AG09309 (cell line): ENCODE results near the gene PSD4.

ENCODE experiments used
- DNase-seq: peaks from one replicate; pipeline ENCODE4 v3.0.0-alpha.2; 2010; ENCODE audit warnings: low read depth
- H3K4me3 ChIP-seq: 2 replicates; pipeline ENCODE4 v1.5.1; 2011; ENCODE audit warnings: mild to moderate bottlenecking, low read depth, low read length, moderate library complexity; ENCODE audit not compliant: control insufficient read depth
- CTCF ChIP-seq: IDR thresholded peaks from 2 replicates; pipeline ENCODE4 v1.5.1; 2011; ENCODE audit warnings: mild to moderate bottlenecking, low read depth, low read length, inconsistent platforms; ENCODE audit not compliant: insufficient read depth, control insufficient read depth; ENCODE audit errors: missing control alignments

PSD4 gene

GRCh38 chr2:113196839-113197238 lies 23.1 kb downstream of the PSD4 start:
- H3K4me3 ChIP-seq = no peak overlapping the region
- no peak for DNase-seq
- no peak for TF ChIP-seq CTCF

- no peak overlapping the region for H3K4me3 ChIP-seq
- no peak for DNase-seq
- no peak for TF ChIP-seq CTCF
Observed at GRCh38 chr2:113197347-113198047, 23.7 kb downstream of the PSD4 start.

GRCh38 chr2:113198048-113198789 lies 24.4 kb downstream of the PSD4 start:
- DNase-seq = no peak
- H3K4me3 ChIP-seq = peak overlapping the region; percentile 48
- no peak for TF ChIP-seq CTCF

- H3K4me3 ChIP-seq = peak overlapping the region; percentile 48
- no peak for DNase-seq
- TF ChIP-seq CTCF = peak; percentile 70
Observed at GRCh38 chr2:113198790-113199612, 25.2 kb downstream of the PSD4 start.

GRCh38 chr2:113200236-113200635 lies 26.5 kb downstream of the PSD4 start:
- no peak overlapping the region for H3K4me3 ChIP-seq
- DNase-seq = no peak
- TF ChIP-seq CTCF = peak; percentile 18

GRCh38 chr2:113200736-113201490 lies 27.1 kb downstream of the PSD4 start:
- DNase-seq = no peak
- TF ChIP-seq CTCF = no peak
- H3K4me3 ChIP-seq = no peak overlapping the region
